Activated CD8-positive, alpha-beta T cell treated with anti-CD3 and anti-CD28 coated beads for 36 hours (primary cell): ENCODE results near the gene TNIK. TPM values are rescaled to one million over a fixed set of nuclear protein-coding genes. Genes with fewer than 3 reads are reported as not detected.

Source experiments
- ATAC-seq: fragments of 200-7000 bp; cut with Tn5 transposase; one replicate; pipeline ENCODE4 v1.10.0; 2021; ENCODE audit warnings: mild to moderate bottlenecking, moderate library complexity
- CTCF ChIA-PET: fragments of 350-600 bp; sonication (Branson Sonifier 250); formaldehyde crosslinking; loops from one replicate; lab custom pipeline; 2021; ENCODE audit warnings: antibody characterized with exemption; lab: Charles Lee
- POLR2A ChIA-PET: fragments of 350-600 bp; sonication (Branson Sonifier 250); formaldehyde crosslinking; loops from one replicate; lab custom pipeline; 2021; ENCODE audit warnings: antibody characterized with exemption; lab: Charles Lee
- DNase-seq: peaks from one replicate; pipeline ENCODE4 v3.0.0-alpha.2; 2020
- H3K27ac Mint-ChIP-seq: one replicate; pipeline ENCODE4 v1.8.0; 2021; ENCODE audit warnings: mild to moderate bottlenecking, mixed read lengths
- H3K27me3 Mint-ChIP-seq: one replicate; pipeline ENCODE4 v1.8.0; 2021; ENCODE audit warnings: mixed read lengths
- H3K36me3 Mint-ChIP-seq: one replicate; pipeline ENCODE4 v1.8.0; 2021; ENCODE audit warnings: low read depth, mixed read lengths
- H3K4me1 Mint-ChIP-seq: one replicate; pipeline ENCODE4 v1.8.0; 2021; ENCODE audit warnings: low read depth, mixed read lengths
- H3K4me3 Mint-ChIP-seq: one replicate; pipeline ENCODE4 v1.8.0; 2021; ENCODE audit warnings: mild to moderate bottlenecking, moderate library complexity, mixed read lengths
- H3K9me3 Mint-ChIP-seq: one replicate; pipeline ENCODE4 v1.8.0; 2021; ENCODE audit warnings: mixed read lengths
- intact Hi-C: fragments of 100-400 bp; cut with micrococcal nuclease; formaldehyde crosslinking; loops from one replicate; pipeline ENCODE4 v1.10.0; 2022
- total RNA-seq, 2 experiments: library from RNA; stranded (reverse); gene quantifications; one replicate each; pipeline ENCODE4 v1.2.3, GENCODE V29; 2021
- TF ChIP-seq, protein P1 (sequence below): fragments of 200-600 bp; IDR thresholded peaks from one replicate; pipeline ENCODE4 v1.8.0; 2022; ENCODE audit warnings: antibody characterized with exemption, mild to moderate bottlenecking

TNIK gene
- total RNA-seq, 2 experiments from 2014 or later = 25.1 to 28.8 TPM

DNA sequence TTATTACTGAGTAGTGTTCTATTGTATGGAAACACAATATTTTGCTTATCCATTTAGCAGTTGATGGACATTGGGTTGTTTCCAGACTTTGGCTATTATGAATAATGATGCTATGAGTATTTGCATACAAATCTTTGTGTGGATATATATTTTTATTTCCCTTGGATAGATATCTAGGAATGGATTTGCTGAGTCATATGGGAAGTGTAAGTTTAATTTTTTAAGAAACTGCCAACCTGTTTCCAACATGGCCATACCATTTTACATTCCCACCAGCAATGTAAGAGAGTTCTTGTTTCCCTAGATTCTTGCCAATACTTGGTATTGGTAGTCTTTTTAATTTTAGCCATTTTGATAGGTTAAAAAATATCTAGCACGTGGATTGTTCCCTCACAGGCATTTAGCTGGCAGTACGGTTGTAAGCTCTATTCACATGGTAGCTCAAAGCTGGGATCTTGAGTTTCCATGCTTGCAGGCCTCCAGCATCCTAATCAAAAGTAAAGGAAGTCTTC lies 45.7 kb upstream of the TNIK start:
- H3K4me3 Mint-ChIP-seq = no peak overlapping the region
- ATAC-seq (no peak), DNase-seq (no peak)
- H3K27me3 Mint-ChIP-seq = no peaks in the 10 kb centered on the region
- POLR2A ChIA-PET = no interaction called here
- intact Hi-C loops = no loop called here
- H3K4me1 Mint-ChIP-seq = peaks cover 4% of the 10 kb centered on the region
- TF ChIP-seq, protein P1, sequence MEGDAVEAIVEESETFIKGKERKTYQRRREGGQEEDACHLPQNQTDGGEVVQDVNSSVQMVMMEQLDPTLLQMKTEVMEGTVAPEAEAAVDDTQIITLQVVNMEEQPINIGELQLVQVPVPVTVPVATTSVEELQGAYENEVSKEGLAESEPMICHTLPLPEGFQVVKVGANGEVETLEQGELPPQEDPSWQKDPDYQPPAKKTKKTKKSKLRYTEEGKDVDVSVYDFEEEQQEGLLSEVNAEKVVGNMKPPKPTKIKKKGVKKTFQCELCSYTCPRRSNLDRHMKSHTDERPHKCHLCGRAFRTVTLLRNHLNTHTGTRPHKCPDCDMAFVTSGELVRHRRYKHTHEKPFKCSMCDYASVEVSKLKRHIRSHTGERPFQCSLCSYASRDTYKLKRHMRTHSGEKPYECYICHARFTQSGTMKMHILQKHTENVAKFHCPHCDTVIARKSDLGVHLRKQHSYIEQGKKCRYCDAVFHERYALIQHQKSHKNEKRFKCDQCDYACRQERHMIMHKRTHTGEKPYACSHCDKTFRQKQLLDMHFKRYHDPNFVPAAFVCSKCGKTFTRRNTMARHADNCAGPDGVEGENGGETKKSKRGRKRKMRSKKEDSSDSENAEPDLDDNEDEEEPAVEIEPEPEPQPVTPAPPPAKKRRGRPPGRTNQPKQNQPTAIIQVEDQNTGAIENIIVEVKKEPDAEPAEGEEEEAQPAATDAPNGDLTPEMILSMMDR = no peak
- peaks cover 1% of the 10 kb centered on the region for H3K9me3 Mint-ChIP-seq
- CTCF ChIA-PET = no interaction called here
- no peaks in the 10 kb centered on the region for H3K36me3 Mint-ChIP-seq
- H3K27ac Mint-ChIP-seq = no peak overlapping the region

DNA sequence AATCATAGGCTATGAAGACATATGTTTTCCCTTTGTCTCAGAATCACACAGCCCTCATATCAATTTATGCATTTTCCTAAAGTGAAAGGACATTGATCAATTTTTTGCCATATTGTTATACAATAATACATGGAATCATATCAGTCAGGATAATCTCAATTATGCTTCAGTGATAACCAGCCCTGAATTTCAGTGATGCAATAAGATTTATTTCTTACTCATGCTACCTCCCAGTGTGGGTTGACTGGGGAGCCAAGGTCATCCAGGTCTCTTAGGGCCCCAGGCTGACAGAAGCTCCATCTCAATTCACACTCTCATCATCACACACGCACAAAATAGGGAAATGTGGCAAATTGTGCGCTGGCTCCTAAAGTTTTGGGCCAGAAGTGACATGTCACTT lies 44.2 kb upstream of the TNIK start:
- Mint-ChIP-seq H3K4me3 (no peak overlapping the region), H3K9me3 (peaks cover 3% of the 10 kb centered on the region), H3K27ac (no peak overlapping the region), H3K4me1 (peaks cover 8% of the 10 kb centered on the region), H3K27me3 (no peaks in the 10 kb centered on the region), H3K36me3 (no peaks in the 10 kb centered on the region)
- POLR2A ChIA-PET = no interaction called here
- intact Hi-C loops = no loop called here
- DNase-seq (no peak), ATAC-seq (no peak)
- CTCF ChIA-PET = no interaction called here
- TF ChIP-seq, protein P1 = no peak

DNA sequence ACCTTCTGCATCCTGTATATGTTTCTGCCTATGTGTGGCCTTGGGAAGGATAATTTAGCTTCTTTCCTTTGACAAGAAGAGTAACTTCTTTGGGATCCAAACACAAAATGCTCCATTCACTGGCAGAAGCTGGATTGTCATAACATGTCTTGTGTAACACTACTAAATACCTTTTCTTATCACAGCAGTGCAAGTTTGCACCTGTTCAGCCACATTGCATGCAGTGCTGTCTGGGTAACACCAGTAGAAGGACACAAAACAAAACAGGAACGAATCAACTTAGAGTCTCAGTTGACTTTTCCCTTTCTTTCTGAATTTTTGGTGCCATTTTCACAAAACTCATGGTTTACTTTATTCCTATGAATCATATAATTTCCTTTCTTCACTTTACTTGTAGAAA lies 43.6 kb upstream of the TNIK start:
- intact Hi-C loops = no loop called here
- ATAC-seq = no peak
- no peaks in the 10 kb centered on the region for H3K27me3 Mint-ChIP-seq
- H3K4me3 Mint-ChIP-seq = no peak overlapping the region
- ChIA-PET POLR2A (interaction anchor here (0.6 kb wide), 1 partner anchor 291 kb away, joined by 3 read pairs; no protein-coding TSS in a partner anchor), CTCF (no interaction called here)
- peaks cover 3% of the 10 kb centered on the region for H3K9me3 Mint-ChIP-seq
- no peak for DNase-seq
- TF ChIP-seq, protein P1 = no peak
- H3K36me3 Mint-ChIP-seq = no peaks in the 10 kb centered on the region
- H3K27ac Mint-ChIP-seq = no peak overlapping the region
- peaks cover 8% of the 10 kb centered on the region for H3K4me1 Mint-ChIP-seq

DNA sequence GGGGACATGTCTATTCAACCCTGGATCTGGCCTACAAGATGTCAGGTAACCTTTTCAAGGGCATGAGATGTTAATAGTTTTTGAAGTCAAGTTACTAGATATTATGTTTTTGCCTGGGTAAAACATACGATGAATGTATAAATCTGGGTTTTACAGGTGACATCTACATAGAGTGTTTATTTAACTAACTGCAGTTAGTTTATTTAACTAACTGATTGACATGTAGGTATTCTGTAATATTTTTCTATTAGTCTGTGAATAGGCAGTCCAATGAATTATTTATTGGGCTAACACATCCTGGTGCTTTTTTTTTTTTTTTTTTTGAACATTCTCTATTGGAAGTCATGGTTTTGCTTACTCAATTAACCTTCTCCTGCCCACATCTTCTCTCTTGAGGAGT lies 38.7 kb upstream of the TNIK start:
- no peak overlapping the region for H3K4me3 Mint-ChIP-seq
- H3K9me3 Mint-ChIP-seq = peaks cover 2% of the 10 kb centered on the region
- H3K36me3 Mint-ChIP-seq = peaks cover 3% of the 10 kb centered on the region
- intact Hi-C loops = no loop called here
- no peak overlapping the region for H3K27ac Mint-ChIP-seq
- DNase-seq = no peak
- ChIA-PET CTCF (interaction anchor here (1.7 kb wide), 1 partner anchor 67 kb away, joined by 4 read pairs; no protein-coding TSS in a partner anchor), POLR2A (no interaction called here)
- TF ChIP-seq, protein P1 = no peak
- peaks cover 19% of the 10 kb centered on the region for H3K4me1 Mint-ChIP-seq
- no peaks in the 10 kb centered on the region for H3K27me3 Mint-ChIP-seq
- ATAC-seq = no peak

DNA sequence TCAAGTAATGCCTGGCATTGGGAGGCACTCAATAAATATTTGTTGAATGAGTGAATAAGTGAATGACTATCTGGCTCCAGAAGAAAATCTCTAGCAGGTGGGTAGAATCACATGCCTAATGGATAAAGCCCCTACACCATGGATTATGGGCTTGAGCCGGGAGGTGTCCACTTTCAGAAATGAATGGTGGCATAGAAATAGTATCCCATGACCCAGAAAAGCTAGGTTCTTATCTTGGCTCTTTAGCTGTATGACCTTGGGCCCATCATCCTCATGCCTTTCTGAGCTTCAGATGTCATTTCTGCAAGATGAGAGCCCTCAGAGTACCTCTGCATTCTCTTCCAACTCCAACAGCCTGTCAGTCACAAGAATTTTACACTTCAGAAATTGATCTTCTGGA lies 37.3 kb upstream of the TNIK start:
- TF ChIP-seq, protein P1 = no peak
- H3K4me3 Mint-ChIP-seq = no peak overlapping the region
- H3K27ac Mint-ChIP-seq = no peak overlapping the region
- ChIA-PET CTCF (no interaction called here), POLR2A (no interaction called here)
- peaks cover 28% of the 10 kb centered on the region for H3K4me1 Mint-ChIP-seq
- peaks cover 4% of the 10 kb centered on the region for H3K9me3 Mint-ChIP-seq
- intact Hi-C loops = no loop called here
- H3K36me3 Mint-ChIP-seq = peaks cover 9% of the 10 kb centered on the region
- no peak for ATAC-seq
- H3K27me3 Mint-ChIP-seq = no peaks in the 10 kb centered on the region
- no peak for DNase-seq
